ENCODE data around the gene AMN. TPM values are rescaled to one million over a fixed set of nuclear protein-coding genes. Genes with fewer than 3 reads are reported as not detected.

Gene AMN
- total RNA-seq, 1 experiment from 2014 or later: 70.7 TPM

DNA sequence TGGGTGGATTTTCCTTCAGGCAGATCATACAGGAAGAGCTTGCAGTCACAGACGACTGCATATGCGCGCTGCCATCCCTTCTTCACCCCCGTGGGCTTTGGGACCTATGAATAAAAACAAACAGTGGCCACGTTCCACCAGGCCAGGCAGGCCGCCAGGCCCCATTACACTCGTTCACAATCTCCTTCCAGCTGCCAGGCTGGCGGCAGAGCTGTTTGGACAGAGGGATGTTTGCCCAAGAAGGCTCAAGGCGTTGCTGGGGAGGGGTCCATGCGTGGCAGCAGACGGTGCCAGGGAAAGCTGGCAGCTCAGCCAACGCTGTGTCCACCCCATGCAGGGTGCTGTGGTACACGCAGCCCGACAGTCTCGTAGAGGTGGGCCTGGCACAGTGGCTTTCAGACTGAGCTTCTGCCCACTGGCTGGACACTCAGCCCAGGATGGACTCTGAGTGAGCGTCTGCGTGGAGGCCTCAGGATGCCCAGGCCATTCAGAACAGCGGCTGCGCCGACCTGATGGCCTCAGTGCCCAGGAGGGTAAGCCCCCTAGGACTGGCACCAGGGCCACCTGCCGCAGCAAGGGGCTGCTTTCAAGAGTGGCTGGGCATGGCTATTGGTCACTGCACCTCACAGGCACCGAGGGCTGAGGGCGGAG is 27.5 kb downstream of the AMN start:
- no peaks in the 10 kb centered on the region for H3K9me3 ChIP-seq
- H3K36me3 Mint-ChIP-seq (ENCODE audit: insufficient read depth, unreplicated experiment): peaks cover 27% of the 10 kb centered on the region
- no peaks in the 10 kb centered on the region for H3K27me3 ChIP-seq (replicated peaks; ENCODE audit: control insufficient read depth, insufficient read depth, low read length)
- CTCF ChIA-PET: no interaction called here
- no peak overlapping the region for H3K4me3 ChIP-seq (ENCODE audit: low read depth, low read length)
- intact Hi-C loops (cut with micrococcal nuclease; ENCODE audit: unreplicated experiment): no loop called here
- POLR2A ChIA-PET: no interaction called here
- H3K4me1 ChIP-seq: no peaks in the 10 kb centered on the region
- BruUV-seq (replicated peaks): no TSS peak
- no peak overlapping the region for H3K27ac Mint-ChIP-seq (ENCODE audit: unreplicated experiment)
- H3K4me1 Mint-ChIP-seq (ENCODE audit: low read depth, unreplicated experiment): no peaks in the 10 kb centered on the region
- no peaks in the 10 kb centered on the region for H3K27me3 Mint-ChIP-seq (ENCODE audit: insufficient read depth, unreplicated experiment)
- H3K36me3 ChIP-seq (ENCODE audit: control insufficient read depth, insufficient read depth, low read length): peaks cover 1% of the 10 kb centered on the region; the same call in 1 of the 2 replicates
- no peak overlapping the region for H3K4me3 Mint-ChIP-seq (ENCODE audit: unreplicated experiment)
- no peaks in the 10 kb centered on the region for H3K9me3 Mint-ChIP-seq (ENCODE audit: unreplicated experiment)
- TF ChIP-seq, protein P1, sequence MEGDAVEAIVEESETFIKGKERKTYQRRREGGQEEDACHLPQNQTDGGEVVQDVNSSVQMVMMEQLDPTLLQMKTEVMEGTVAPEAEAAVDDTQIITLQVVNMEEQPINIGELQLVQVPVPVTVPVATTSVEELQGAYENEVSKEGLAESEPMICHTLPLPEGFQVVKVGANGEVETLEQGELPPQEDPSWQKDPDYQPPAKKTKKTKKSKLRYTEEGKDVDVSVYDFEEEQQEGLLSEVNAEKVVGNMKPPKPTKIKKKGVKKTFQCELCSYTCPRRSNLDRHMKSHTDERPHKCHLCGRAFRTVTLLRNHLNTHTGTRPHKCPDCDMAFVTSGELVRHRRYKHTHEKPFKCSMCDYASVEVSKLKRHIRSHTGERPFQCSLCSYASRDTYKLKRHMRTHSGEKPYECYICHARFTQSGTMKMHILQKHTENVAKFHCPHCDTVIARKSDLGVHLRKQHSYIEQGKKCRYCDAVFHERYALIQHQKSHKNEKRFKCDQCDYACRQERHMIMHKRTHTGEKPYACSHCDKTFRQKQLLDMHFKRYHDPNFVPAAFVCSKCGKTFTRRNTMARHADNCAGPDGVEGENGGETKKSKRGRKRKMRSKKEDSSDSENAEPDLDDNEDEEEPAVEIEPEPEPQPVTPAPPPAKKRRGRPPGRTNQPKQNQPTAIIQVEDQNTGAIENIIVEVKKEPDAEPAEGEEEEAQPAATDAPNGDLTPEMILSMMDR (IDR thresholded peaks at IDR 0.05; ENCODE audit: insufficient read depth in 1 of 2, low read depth in 1 of 2, low read length in 1 of 2, severe bottlenecking in 1 of 2, unreplicated experiment in 1 of 2): no peak
- DNase-seq: no peak

DNA sequence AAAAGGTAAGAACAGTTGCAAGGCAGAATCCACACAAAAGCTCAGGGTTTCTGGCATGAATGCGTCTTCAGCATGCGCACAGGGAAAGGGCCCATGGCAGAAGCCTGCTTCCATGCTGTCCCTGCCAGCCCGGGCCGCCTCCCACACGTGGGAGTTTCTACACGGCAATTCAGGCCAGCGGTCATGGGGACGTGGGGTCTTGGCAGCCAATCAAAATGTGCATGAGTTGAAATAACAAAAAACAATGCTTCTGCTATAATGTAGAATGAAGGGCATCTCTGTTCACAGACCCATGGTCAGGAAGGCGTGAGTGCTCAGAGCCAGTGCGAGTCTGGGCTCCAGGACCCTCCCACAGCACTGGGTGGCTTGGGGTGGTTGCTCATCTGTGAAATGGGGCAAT is 28.6 kb downstream of the AMN start:
- Mint-ChIP-seq H3K36me3 (ENCODE audit: insufficient read depth, unreplicated experiment) (peaks cover 30% of the 10 kb centered on the region), H3K27me3 (ENCODE audit: insufficient read depth, unreplicated experiment) (no peaks in the 10 kb centered on the region), H3K4me3 (ENCODE audit: unreplicated experiment) (no peak overlapping the region), H3K9me3 (ENCODE audit: unreplicated experiment) (no peaks in the 10 kb centered on the region), H3K4me1 (ENCODE audit: low read depth, unreplicated experiment) (no peaks in the 10 kb centered on the region), H3K27ac (ENCODE audit: unreplicated experiment) (no peak overlapping the region)
- intact Hi-C loops (cut with micrococcal nuclease; ENCODE audit: unreplicated experiment): no loop called here
- H3K4me1 ChIP-seq: no peaks in the 10 kb centered on the region
- no TSS peak for BruUV-seq (replicated peaks)
- TF ChIP-seq, protein P1 (IDR thresholded peaks at IDR 0.05; ENCODE audit: insufficient read depth in 1 of 2, low read depth in 1 of 2, low read length in 1 of 2, severe bottlenecking in 1 of 2, unreplicated experiment in 1 of 2): no peak
- ChIA-PET CTCF (no interaction called here), POLR2A (no interaction called here)
- no peaks in the 10 kb centered on the region for H3K27me3 ChIP-seq (replicated peaks; ENCODE audit: control insufficient read depth, insufficient read depth, low read length)
- peaks cover 1% of the 10 kb centered on the region; the same call in 1 of the 2 replicates for H3K36me3 ChIP-seq (ENCODE audit: control insufficient read depth, insufficient read depth, low read length)
- DNase-seq: no peak
- H3K9me3 ChIP-seq: no peaks in the 10 kb centered on the region
- H3K4me3 ChIP-seq (ENCODE audit: low read depth, low read length): no peak overlapping the region

DNA sequence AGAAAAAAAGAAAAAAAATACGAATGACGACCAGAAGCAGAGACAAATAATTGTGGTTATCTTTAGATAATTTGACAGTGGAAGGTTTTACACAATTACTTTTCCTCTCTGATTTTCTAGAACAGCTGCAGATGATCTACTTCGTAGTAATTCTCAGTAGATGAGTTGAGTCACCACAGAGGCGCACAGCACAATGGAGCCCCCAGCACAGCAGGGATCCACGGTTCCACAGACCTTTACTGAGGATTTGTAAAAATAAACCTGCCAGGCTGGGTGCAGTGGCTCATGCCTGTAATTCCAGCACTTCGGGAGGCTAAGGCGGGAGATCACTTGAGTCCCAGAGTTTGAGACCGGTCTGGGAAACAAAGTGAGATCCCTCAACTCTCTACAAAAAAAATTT is 29.3 kb downstream of the AMN start:
- H3K27me3 ChIP-seq (replicated peaks; ENCODE audit: control insufficient read depth, insufficient read depth, low read length): no peaks in the 10 kb centered on the region
- CTCF ChIA-PET: no interaction called here
- no peak overlapping the region for H3K27ac Mint-ChIP-seq (ENCODE audit: unreplicated experiment)
- BruUV-seq (replicated peaks): no TSS peak
- no peak overlapping the region for H3K4me3 Mint-ChIP-seq (ENCODE audit: unreplicated experiment)
- TF ChIP-seq, protein P1 (IDR thresholded peaks at IDR 0.05; ENCODE audit: insufficient read depth in 1 of 2, low read depth in 1 of 2, low read length in 1 of 2, severe bottlenecking in 1 of 2, unreplicated experiment in 1 of 2): no peak
- no peaks in the 10 kb centered on the region for H3K9me3 Mint-ChIP-seq (ENCODE audit: unreplicated experiment)
- no peak overlapping the region for H3K4me3 ChIP-seq (ENCODE audit: low read depth, low read length)
- DNase-seq: no peak
- intact Hi-C loops (cut with micrococcal nuclease; ENCODE audit: unreplicated experiment): no loop called here
- POLR2A ChIA-PET: no interaction called here
- H3K36me3 Mint-ChIP-seq (ENCODE audit: insufficient read depth, unreplicated experiment): peaks cover 36% of the 10 kb centered on the region
- H3K4me1 ChIP-seq: no peaks in the 10 kb centered on the region
- peaks cover 1% of the 10 kb centered on the region; the same call in 1 of the 2 replicates for H3K36me3 ChIP-seq (ENCODE audit: control insufficient read depth, insufficient read depth, low read length)
- H3K4me1 Mint-ChIP-seq (ENCODE audit: low read depth, unreplicated experiment): no peaks in the 10 kb centered on the region
- H3K9me3 ChIP-seq: no peaks in the 10 kb centered on the region
- no peaks in the 10 kb centered on the region for H3K27me3 Mint-ChIP-seq (ENCODE audit: insufficient read depth, unreplicated experiment)
